ENCODE data around the gene MVB12A.

MVB12A gene

GRCh38 chr19:17419621-17420474, at the start of gene MVB12A:
TSS of gene MVB12A (plus strand) at chr19:17420047. CDS start at chr19:17420136, 89 bp downstream.
- peak; percentile 99 for DNase-seq (ENCODE audit: low read depth, low spot score)

- DNase-seq (ENCODE audit: low read depth, low spot score): no peak
These were observed 42.8 kb upstream of the MVB12A start, which contains the start of gene PLVAP for GRCh38 chr19:17376935-17377600. TSS of gene PLVAP (minus strand) at chr19:17377342. CDS start at chr19:17377288, 54 bp downstream.

- DNase-seq (ENCODE audit: low read depth, low spot score): no peak
These were observed 41.6 kb upstream of the MVB12A start for GRCh38 chr19:17378271-17378670.

GRCh38 chr19:17379221-17379631, 40.6 kb upstream of the MVB12A start:
- no peak for DNase-seq (ENCODE audit: low read depth, low spot score)

- no peak for DNase-seq (ENCODE audit: low read depth, low spot score)
These were observed 39.3 kb upstream of the MVB12A start for GRCh38 chr19:17380426-17381138.

GRCh38 chr19:17385878-17386611, 33.8 kb upstream of the MVB12A start:
- DNase-seq (ENCODE audit: low read depth, low spot score): no peak

GRCh38 chr19:17389288-17389687, 30.6 kb upstream of the MVB12A start:
- DNase-seq (ENCODE audit: low read depth, low spot score): no peak

- no peak for DNase-seq (ENCODE audit: low read depth, low spot score)
These were observed 29.7 kb upstream of the MVB12A start for GRCh38 chr19:17389957-17390664.

GRCh38 chr19:17390665-17391370, 29.0 kb upstream of the MVB12A start:
- peak; percentile 57 for DNase-seq (ENCODE audit: low read depth, low spot score)

GRCh38 chr19:17391371-17392151, 28.3 kb upstream of the MVB12A start:
- DNase-seq (ENCODE audit: low read depth, low spot score): no peak

- no peak for DNase-seq (ENCODE audit: low read depth, low spot score)
These were observed 26.8 kb upstream of the MVB12A start for GRCh38 chr19:17393002-17393401.

GRCh38 chr19:17393914-17394313, 25.9 kb upstream of the MVB12A start, which contains the start of gene CCDC194:
TSS of gene CCDC194 (minus strand) at chr19:17394196. CDS start at chr19:17394158, 38 bp downstream.
- DNase-seq (ENCODE audit: low read depth, low spot score): no peak

- DNase-seq (ENCODE audit: low read depth, low spot score): no peak
These were observed 24.9 kb upstream of the MVB12A start for GRCh38 chr19:17394891-17395415.

GRCh38 chr19:17398902-17399527, 20.8 kb upstream of the MVB12A start:
- DNase-seq (ENCODE audit: low read depth, low spot score): no peak

- DNase-seq (ENCODE audit: low read depth, low spot score): no peak
These were observed 18.2 kb upstream of the MVB12A start for GRCh38 chr19:17401628-17402027.

GRCh38 chr19:17402982-17403855, 16.6 kb upstream of the MVB12A start:
- DNase-seq (ENCODE audit: low read depth, low spot score): no peak

GRCh38 chr19:17404015-17404414, 15.8 kb upstream of the MVB12A start:
- DNase-seq (ENCODE audit: low read depth, low spot score): no peak

Data from brain pericyte (primary cell).